Uterus (tissue), 2 donors: ENCODE results near the gene HLCS.

Experiments
- CTCF ChIP-seq, 4 experiments: fragments of 200-600 bp in 2 of 4; fragments of 450-650 bp in 2 of 4; sonication (generic) in 2 of 4; IDR thresholded peaks; one replicate each; pipeline ENCODE4 v1.5.1; 2016 to 2019; ENCODE audit warnings: antibody characterized with exemption in 4 of 4, mild to moderate bottlenecking in 2 of 4, moderate library complexity in 1 of 4
- POLR2A ChIP-seq, 2 donors: fragments of 450-650 bp; IDR thresholded peaks; one replicate each; pipeline ENCODE4 v1.6.1; 2016; ENCODE audit warnings: antibody characterized with exemption in 2 of 2, mild to moderate bottlenecking in 1 of 2, moderate library complexity in 1 of 2

DNA sequence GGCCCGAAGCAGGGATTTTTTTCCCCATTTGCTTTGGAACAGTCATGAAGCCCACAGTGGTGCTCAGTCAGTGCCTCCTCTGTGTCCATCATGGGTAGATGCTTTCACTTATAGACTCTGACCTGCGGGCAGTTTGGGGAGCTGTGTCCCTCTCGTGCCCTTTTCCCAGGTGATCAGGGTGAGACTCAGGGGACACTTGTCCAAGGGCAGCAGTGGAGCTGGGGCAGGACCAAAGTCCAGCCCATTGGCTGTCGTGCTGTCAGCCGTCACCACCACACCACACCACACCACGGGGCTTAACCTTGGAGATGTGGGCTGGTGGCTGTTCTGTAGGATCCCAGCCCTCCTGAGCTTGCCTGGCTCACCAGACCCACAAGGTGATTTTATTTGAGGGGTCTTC is 232.6 kb downstream of the HLCS start:
- no peak for TF ChIP-seq CTCF (IDR thresholded peaks at IDR 0.05)
- TF ChIP-seq POLR2A (IDR thresholded peaks at IDR 0.05) = no peak
